GM18511 (cell line): ENCODE results near the gene NECTIN1.
A peak's percentile ranks its signal among the peaks of the same experiment; 100 is the strongest.

Experiments
- ATAC-seq: cut with Tn5 transposase; IDR thresholded peaks from one replicate; pipeline ENCODE4 v1.9.1; 2021; ENCODE audit warnings: mild to moderate bottlenecking, moderate library complexity; ENCODE audit not compliant: unreplicated experiment

NECTIN1 gene

DNA sequence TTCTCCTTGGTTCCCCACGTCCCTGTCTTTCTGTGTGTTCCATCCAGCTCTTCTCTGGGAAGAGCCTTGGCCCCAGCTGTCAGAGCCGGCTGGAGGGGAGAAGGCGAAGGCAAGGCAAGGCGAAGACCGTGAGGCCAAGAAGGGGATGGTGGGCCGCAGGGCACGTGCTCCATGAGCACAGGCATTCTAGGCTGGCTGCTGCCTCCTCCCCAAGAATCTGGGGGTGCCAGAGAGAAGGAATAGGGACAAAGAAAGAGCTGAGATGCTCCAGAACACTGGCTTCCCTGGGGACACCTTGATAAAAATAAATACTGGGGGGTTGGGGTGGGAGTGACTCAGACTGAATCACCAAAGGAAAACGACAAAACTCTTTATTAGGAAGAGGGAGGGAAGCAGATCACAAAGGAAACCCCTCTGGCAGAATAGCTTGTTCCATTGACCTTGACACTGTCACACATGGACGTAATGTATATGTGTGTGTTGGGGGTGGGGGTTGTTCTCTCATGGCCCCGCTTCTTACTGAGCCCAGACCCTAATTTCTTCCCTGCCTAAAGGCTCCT, 52.5 kb downstream of the NECTIN1 start:
- ATAC-seq, result no peak

DNA sequence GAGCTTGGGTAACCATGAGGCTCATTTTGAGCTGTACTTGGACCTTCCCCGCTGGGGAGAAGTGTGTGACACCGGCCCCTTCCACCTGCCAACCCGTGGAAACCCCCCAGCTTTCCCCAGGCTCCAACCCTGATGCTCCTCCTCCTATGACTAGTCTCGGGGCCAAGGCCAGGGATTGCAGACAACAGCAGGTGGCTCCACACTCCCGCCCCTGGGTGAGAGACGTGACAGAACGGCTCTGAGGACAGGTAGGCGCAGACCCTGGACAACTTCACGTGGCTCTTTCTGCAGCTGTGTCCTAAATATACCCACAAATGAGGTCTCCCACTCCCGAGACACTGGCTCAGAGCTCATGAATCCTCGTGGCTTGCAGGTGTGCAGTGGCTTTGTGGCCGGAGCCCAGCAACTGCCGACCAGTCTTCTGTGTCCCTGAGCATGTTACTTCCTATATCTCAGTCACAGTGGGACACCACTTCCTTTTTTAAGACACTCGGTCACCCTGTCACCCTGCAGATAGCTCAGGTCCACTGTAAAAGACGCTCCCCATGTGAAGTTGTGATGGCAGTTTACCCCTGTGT, 55.2 kb downstream of the NECTIN1 start:
- peak; percentile 92 for ATAC-seq

GRCh38 chr11:119673052-119673758, 55.8 kb downstream of the NECTIN1 start:
- ATAC-seq, result peak; percentile 13

DNA sequence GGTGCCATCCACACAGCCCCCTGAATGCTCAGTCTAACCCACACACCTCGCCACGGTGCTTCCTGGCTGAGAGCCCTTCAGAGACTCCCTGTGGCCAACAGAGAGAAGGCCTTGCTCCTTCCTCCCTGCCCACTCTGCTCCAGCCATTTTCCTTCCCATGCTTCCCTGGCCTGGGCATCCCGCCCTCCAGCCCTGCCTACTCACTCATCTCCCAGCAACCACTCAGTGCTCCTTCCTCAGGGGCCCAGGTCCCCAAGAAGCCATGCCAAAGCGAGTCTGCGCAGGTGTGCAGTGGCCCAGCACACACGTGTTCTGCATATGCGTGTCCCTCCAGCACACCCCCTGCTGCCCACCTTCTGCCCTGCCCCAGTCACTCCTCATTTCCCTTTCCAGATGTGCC, 56.4 kb downstream of the NECTIN1 start:
- ATAC-seq, result no peak

DNA sequence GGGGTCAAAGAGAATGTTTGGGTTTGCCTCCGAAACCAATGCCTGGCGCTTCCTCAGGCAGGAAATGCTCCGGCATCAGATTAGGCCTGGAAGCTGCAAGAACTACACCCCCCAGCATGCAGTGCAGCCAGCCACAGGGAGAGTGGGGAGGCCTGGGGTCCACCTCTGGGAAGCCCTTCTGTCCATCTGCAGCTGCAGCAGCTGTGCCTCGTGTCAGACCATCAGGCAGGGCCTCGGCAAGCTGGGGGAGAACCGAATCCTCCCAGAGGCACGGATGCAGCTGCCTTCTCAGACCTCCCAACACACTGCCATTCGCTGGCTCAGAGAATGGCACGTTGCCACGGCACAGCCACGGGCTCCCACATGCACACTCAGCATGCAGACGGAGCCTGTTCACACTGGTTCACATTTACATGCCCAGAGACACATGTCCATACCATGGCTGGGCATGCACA, 57.4 kb downstream of the NECTIN1 start:
- ATAC-seq, result no peak

GRCh38 chr11:119671051-119671450, 57.9 kb downstream of the NECTIN1 start:
- no peak for ATAC-seq

DNA sequence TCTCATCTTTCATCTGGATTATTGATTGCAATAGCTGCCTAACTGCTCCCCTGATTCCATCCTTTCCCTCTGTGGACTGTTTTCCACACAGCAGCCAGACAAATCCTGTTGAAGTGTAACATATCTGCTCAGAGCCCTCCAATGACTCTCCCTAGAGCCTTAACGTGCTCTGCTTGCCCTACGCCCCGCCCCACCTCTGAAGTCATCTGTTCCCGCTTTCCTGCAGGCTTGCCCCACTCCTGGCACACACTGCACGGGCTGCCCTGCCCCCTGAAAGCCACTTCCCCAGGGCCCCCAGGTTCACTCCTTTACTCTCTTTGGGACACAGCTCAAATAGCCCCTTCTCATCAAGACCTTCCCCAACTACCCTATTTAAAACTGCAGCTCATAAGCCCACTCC, 59.5 kb downstream of the NECTIN1 start:
- no peak for ATAC-seq

DNA sequence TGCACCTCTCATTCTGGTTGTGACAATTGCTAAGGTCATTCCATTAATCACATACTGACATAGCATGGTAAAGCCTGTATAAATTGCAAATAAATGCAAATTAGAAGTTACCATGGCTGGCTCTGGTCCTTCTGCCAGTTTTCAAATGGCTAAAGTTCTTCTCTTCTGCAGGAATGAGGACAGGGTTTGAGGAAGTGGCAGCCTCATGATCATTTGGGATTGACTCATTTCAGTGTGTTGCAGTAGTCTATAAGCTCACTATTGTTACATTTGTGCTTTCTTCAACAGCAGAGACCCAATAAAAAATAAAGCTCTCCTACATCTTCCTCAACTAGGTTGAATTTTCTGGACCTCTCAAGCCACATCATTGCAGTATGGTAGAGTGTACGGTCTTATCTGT, 60.3 kb downstream of the NECTIN1 start:
- ATAC-seq, result no peak

GRCh38 chr11:119666463-119667131, 62.4 kb downstream of the NECTIN1 start:
- peak; percentile 83 for ATAC-seq

GRCh38 chr11:119666061-119666460, 62.9 kb downstream of the NECTIN1 start:
- ATAC-seq, result no peak

GRCh38 chr11:119664701-119665420, 64.1 kb downstream of the NECTIN1 start:
- ATAC-seq, result no peak

GRCh38 chr11:119664063-119664572, 64.9 kb downstream of the NECTIN1 start:
- ATAC-seq, result no peak

- no peak for ATAC-seq
Measured at GRCh38 chr11:119663279-119663678, 65.7 kb downstream of the NECTIN1 start.

- no peak for ATAC-seq
Measured at GRCh38 chr11:119661226-119661625, 67.8 kb downstream of the NECTIN1 start.

DNA sequence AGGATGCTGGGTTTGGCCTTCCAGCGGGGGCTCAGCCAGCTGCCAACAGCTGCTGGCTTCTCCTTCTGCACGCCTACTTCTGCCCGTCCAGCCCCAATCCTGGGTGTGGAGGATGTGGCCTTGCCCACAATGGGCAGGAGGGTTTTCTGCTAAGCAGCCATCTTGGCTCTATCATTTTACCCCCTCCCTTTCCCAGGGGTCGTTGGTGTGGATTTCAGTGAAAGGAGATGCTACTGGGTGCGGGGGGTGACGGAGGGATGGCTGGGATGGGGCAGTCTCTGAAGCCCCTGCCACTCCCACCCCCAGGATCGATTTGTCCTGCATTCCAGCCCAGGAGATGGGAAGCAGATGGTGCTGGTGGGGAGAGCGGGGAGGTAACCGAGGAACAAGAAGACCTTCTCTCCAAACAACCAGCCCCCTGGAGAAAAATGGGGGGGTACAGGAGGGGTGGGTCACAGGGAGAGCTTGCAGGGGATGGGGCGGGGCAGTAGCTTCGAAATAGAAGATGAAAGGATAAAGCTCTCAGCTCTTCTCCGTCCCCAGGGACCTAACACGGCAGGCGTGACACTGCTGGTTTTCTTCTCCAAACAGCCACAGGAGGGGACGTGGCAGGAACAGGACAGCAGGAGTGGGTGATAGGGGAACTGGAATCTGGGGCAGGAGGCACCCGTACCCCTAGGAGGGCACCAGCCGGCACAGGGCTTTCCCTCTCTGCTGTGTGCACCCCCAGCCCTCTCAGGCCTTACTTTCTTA, 68.9 kb downstream of the NECTIN1 start:
- no peak for ATAC-seq

DNA sequence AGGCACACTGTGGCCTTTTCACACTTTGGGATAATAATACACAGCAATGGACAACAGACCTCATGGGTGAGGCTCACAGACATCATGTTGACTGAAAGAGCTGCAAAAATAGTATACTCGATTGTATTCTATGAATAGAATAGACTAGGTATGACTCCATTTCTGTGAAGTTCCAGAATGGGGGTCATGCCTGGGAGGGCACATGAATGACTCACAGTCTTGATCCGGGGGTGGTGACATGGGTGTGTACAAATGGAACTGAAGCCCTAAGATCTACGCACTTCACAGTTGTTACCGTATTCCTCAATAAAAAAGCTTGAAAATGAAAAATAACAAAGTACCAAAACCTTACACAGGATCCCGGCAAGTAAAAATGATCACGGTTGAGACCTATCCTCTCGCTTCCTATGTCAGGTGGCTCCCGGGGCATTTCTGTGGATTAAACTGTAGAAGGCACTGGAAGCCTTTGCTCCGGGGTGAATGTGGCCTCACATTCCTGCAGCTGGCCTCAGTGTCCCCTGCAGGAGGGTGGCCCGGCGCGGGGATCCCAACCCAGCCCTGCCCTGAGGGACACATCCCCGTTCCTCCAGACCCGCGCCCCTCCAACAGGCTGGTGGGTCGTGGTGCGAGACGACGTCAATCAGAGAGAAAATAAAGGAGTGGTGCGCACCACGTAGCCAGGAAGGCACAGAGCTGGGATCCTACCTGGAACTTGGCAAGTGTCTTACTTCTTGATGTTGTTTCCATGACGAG, 75.9 kb downstream of the NECTIN1 start:
- ATAC-seq, result no peak

DNA sequence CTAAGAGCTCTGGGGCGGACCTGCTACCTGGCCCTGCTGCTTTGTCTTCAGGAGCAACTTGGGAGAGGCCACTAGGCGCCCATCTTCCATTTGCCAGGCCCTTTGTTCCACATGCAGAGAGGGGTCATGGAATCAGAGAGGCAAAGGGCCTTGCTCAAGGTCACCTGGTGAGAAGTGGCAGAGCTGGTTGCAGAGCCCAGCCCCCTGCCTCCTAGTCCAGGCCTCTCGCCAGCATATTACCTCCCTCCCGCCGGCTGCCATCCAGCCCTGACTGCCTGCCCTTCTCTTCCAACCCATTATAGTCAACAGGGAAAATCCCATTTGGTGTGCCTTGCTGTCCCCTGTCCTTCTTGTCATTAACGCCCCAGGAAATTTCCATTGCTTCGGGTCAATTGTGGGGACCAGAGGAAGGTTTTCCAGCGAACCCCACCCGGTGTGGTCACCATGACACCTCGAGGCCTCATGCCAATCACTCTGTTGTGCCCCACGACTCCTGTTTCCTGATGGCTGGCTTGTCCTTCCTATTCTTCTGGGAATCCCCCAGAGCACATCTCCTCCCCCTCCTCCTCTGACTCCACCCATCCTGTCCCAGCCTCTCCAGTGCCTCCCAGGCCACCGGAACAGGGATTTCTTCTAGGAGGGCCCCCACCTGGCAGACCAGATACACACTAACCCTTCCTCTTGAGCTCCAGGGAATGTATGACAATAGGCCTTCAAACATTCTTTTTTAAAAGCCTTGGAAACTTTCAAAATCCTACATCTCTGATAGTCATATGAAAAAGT, 77.0 kb downstream of the NECTIN1 start:
- no peak for ATAC-seq

GRCh38 chr11:119650251-119650650, 78.7 kb downstream of the NECTIN1 start:
- no peak for ATAC-seq

DNA sequence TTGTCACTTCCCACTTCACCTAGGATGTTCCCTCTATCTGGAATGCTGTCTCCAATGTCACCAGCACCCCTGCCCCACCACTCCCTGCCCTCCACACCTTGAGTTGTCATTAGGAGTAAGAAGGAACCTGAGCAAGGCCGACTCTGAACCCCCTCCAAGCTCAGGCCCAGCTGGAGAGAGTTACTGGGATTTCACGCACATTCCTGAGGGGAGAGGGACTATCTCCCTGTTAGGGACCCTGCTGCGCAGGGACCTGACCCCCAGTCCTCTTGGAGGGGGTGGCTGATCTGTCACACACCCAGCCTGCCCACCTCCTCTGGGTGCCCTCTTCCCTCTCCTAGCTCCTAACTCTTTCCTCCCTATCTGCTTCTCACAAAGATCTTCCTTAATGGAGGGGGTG, 81.7 kb downstream of the NECTIN1 start:
- ATAC-seq, result no peak
